Activated CD4-positive, alpha-beta T cell treated with anti-CD3 and anti-CD28 coated beads, Interleukin-2, amount 10 ng/mL, durations not matched to agents 7 days and 5 days (primary cell): ENCODE results near the gene NUAK1. TPM values are rescaled to one million over a fixed set of nuclear protein-coding genes. Genes with fewer than 3 reads are reported as not detected.

Experiments
- CTCF ChIA-PET: fragments of 350-600 bp; sonication (Branson Sonifier 250); formaldehyde crosslinking; loops from one replicate; lab custom pipeline; 2021; ENCODE audit warnings: antibody characterized with exemption; lab: Charles Lee
- POLR2A ChIA-PET: fragments of 350-600 bp; sonication (Branson Sonifier 250); formaldehyde crosslinking; loops from one replicate; lab custom pipeline; 2021; ENCODE audit warnings: antibody characterized with exemption; lab: Charles Lee
- DNase-seq: peaks from one replicate; pipeline ENCODE4 v3.0.0-alpha.2; 2020
- H3K27ac Mint-ChIP-seq: one replicate; pipeline ENCODE4 v1.8.0; 2021; ENCODE audit warnings: mild to moderate bottlenecking, moderate library complexity, mixed read lengths
- H3K27me3 Mint-ChIP-seq: one replicate; pipeline ENCODE4 v1.8.0; 2021; ENCODE audit warnings: mixed read lengths
- H3K36me3 Mint-ChIP-seq: one replicate; pipeline ENCODE4 v1.8.0; 2021; ENCODE audit warnings: low read depth, mixed read lengths
- H3K4me1 Mint-ChIP-seq: one replicate; pipeline ENCODE4 v1.8.0; 2021; ENCODE audit warnings: mixed read lengths
- H3K4me3 Mint-ChIP-seq: one replicate; pipeline ENCODE4 v1.8.0; 2021; ENCODE audit warnings: mild to moderate bottlenecking, moderate library complexity, mixed read lengths
- H3K9me3 Mint-ChIP-seq: one replicate; pipeline ENCODE4 v1.8.0; 2021; ENCODE audit warnings: mixed read lengths
- total RNA-seq, 2 experiments: library from RNA; stranded (reverse); gene quantifications; one replicate each; pipeline ENCODE4 v1.2.3, GENCODE V29; 2021

Gene NUAK1
- total RNA-seq, 2 experiments from 2014 or later, result not detected

- H3K27me3 Mint-ChIP-seq, result peaks cover 16% of the 10 kb centered on the region
- H3K27ac Mint-ChIP-seq, result no peak overlapping the region
- H3K36me3 Mint-ChIP-seq, result no peaks in the 10 kb centered on the region
- ChIA-PET POLR2A (no interaction called here), CTCF (interaction anchor here (1.2 kb wide), 1 partner anchor 20 kb away, joined by 3 read pairs; no protein-coding TSS in a partner anchor)
- no peak overlapping the region for H3K4me3 Mint-ChIP-seq
- no peak for DNase-seq
- H3K4me1 Mint-ChIP-seq, result no peaks in the 10 kb centered on the region
- H3K9me3 Mint-ChIP-seq, result no peaks in the 10 kb centered on the region
Observed at GRCh38 chr12:106080041-106080790, 58.5 kb downstream of the NUAK1 start.

- no peak overlapping the region for H3K27ac Mint-ChIP-seq
- H3K4me3 Mint-ChIP-seq, result no peak overlapping the region
- H3K36me3 Mint-ChIP-seq, result no peaks in the 10 kb centered on the region
- no peaks in the 10 kb centered on the region for H3K9me3 Mint-ChIP-seq
- H3K27me3 Mint-ChIP-seq, result peaks cover 11% of the 10 kb centered on the region
- no peak for DNase-seq
- H3K4me1 Mint-ChIP-seq, result no peaks in the 10 kb centered on the region
- ChIA-PET POLR2A (no interaction called here), CTCF (interaction anchor here (1.2 kb wide), 1 partner anchor 21 kb away, joined by 3 read pairs; no protein-coding TSS in a partner anchor)
Observed at GRCh38 chr12:106079148-106079738, 59.5 kb downstream of the NUAK1 start.

GRCh38 chr12:106078358-106079010 is 60.3 kb downstream of the NUAK1 start:
- DNase-seq, result no peak
- no peaks in the 10 kb centered on the region for H3K4me1 Mint-ChIP-seq
- no peaks in the 10 kb centered on the region for H3K9me3 Mint-ChIP-seq
- H3K4me3 Mint-ChIP-seq, result no peak overlapping the region
- no peak overlapping the region for H3K27ac Mint-ChIP-seq
- no peaks in the 10 kb centered on the region for H3K36me3 Mint-ChIP-seq
- POLR2A ChIA-PET, result no interaction called here
- peaks cover 7% of the 10 kb centered on the region for H3K27me3 Mint-ChIP-seq
- CTCF ChIA-PET, result no interaction called here

DNA sequence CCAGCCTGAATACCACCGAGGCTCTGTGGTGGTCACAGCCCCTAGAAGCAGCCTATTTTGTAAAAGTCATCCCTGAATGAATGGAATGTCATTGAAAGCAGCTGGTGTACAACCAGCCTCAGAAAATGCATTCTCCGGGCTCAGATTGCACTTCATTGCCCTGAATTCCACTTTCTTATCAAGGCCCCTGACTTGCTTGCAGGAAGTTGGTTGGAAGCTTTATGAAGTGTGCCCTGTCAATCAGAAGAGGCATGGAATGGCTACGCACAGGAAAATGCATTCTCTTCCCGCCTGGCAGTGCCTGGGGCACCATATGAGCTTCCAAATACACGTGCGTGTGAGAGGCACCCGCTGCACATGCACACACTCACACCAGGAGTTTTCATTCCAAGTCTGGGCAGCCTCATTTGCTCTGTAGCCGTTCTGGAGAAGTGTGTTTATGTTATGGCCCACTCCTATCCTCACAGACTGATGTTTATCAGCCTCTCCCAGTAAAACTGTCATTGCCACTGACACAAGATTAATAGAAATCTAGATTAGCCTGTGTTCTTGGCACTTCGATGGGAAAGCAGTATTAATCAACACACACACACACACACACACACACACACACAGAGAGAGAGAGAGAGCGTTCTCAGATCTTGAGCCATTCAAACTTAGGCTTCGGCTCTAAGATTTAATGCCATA is 63.9 kb downstream of the NUAK1 start:
- DNase-seq, result no peak
- no peaks in the 10 kb centered on the region for H3K9me3 Mint-ChIP-seq
- H3K4me3 Mint-ChIP-seq, result no peak overlapping the region
- no peak overlapping the region for H3K27ac Mint-ChIP-seq
- POLR2A ChIA-PET, result no interaction called here
- H3K27me3 Mint-ChIP-seq, result peaks cover 10% of the 10 kb centered on the region
- H3K36me3 Mint-ChIP-seq, result no peaks in the 10 kb centered on the region
- H3K4me1 Mint-ChIP-seq, result no peaks in the 10 kb centered on the region
- CTCF ChIA-PET, result no interaction called here

GRCh38 chr12:106074361-106074705 is 64.4 kb downstream of the NUAK1 start:
- DNase-seq, result no peak
- Mint-ChIP-seq H3K4me1 (no peaks in the 10 kb centered on the region), H3K9me3 (no peaks in the 10 kb centered on the region), H3K27me3 (peaks cover 12% of the 10 kb centered on the region), H3K4me3 (no peak overlapping the region), H3K27ac (no peak overlapping the region), H3K36me3 (no peaks in the 10 kb centered on the region)
- POLR2A ChIA-PET, result no interaction called here
- CTCF ChIA-PET, result no interaction called here

GRCh38 chr12:106073179-106073578 is 65.6 kb downstream of the NUAK1 start:
- Mint-ChIP-seq H3K36me3 (no peaks in the 10 kb centered on the region), H3K4me3 (no peak overlapping the region), H3K27me3 (peaks cover 10% of the 10 kb centered on the region), H3K27ac (no peak overlapping the region), H3K9me3 (no peaks in the 10 kb centered on the region), H3K4me1 (no peaks in the 10 kb centered on the region)
- no peak for DNase-seq
- CTCF ChIA-PET, result no interaction called here
- POLR2A ChIA-PET, result no interaction called here

GRCh38 chr12:106072751-106073150 is 66.0 kb downstream of the NUAK1 start:
- no peak for DNase-seq
- CTCF ChIA-PET, result no interaction called here
- Mint-ChIP-seq H3K36me3 (no peaks in the 10 kb centered on the region), H3K27ac (no peak overlapping the region), H3K27me3 (peaks cover 10% of the 10 kb centered on the region), H3K4me1 (no peaks in the 10 kb centered on the region), H3K4me3 (no peak overlapping the region), H3K9me3 (no peaks in the 10 kb centered on the region)
- POLR2A ChIA-PET, result no interaction called here

DNA sequence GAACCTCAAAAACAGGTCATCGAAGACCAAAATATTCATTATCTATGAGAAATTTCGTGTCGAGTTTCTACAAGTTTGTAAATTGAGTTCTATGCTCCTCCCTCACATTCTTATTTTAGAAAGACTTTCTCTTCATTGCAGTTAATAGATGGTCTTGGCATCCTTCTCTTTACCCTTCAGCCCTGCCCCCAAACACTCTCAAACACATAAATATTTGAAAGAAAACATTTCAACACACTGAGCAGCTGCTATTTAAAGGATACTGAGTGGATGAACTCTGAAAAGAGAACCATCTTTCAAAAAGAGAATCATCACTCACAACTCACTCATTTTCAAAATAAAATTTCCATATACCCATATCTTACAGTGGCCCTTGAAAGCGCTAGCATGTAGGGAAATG is 67.1 kb downstream of the NUAK1 start:
- ChIA-PET POLR2A (no interaction called here), CTCF (no interaction called here)
- no peak for DNase-seq
- H3K27me3 Mint-ChIP-seq, result peaks cover 10% of the 10 kb centered on the region
- H3K27ac Mint-ChIP-seq, result no peak overlapping the region
- H3K4me3 Mint-ChIP-seq, result no peak overlapping the region
- H3K4me1 Mint-ChIP-seq, result no peaks in the 10 kb centered on the region
- H3K9me3 Mint-ChIP-seq, result no peaks in the 10 kb centered on the region
- no peaks in the 10 kb centered on the region for H3K36me3 Mint-ChIP-seq

DNA sequence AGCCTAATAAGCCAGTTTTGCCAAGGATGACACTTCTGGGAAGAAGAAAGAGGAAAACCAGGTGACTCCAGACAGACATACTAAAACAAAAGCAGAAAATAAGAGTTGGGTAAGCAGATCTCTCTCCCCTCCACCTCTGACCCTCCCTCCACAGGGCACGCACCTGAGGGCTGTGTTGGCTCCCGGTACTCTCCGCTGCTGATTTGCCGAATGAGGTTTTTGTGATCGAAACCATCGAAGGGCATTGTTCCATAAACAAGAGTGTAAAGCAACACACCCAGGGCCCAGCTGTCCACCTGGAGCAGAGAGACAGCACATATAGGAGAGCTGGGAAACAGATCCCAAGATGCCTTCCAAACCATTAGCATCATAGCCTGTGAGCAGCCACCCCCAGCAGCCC is 68.1 kb downstream of the NUAK1 start:
- H3K27ac Mint-ChIP-seq, result no peak overlapping the region
- H3K27me3 Mint-ChIP-seq, result peaks cover 10% of the 10 kb centered on the region
- H3K9me3 Mint-ChIP-seq, result no peaks in the 10 kb centered on the region
- no peaks in the 10 kb centered on the region for H3K36me3 Mint-ChIP-seq
- H3K4me3 Mint-ChIP-seq, result no peak overlapping the region
- ChIA-PET CTCF (no interaction called here), POLR2A (no interaction called here)
- H3K4me1 Mint-ChIP-seq, result no peaks in the 10 kb centered on the region
- DNase-seq, result no peak

DNA sequence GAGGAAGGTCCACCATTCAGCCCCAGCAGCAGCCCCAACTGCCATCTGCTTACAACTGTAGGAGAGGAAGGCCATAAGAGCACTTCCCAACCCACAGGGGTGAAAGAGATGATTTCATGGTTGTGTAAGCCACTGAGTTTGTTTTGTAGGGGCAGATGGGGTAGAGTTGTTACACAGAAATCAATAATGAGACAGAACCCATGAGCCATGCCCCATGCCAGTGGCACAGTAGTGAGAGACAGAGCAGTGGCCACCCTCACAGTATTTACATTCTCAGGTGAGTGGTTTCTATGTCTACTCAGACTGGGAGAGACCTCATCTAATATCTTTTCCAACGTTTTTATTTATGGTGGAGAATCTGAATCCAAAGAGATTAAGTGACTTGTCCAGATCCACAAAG is 68.6 kb downstream of the NUAK1 start:
- POLR2A ChIA-PET, result no interaction called here

DNA sequence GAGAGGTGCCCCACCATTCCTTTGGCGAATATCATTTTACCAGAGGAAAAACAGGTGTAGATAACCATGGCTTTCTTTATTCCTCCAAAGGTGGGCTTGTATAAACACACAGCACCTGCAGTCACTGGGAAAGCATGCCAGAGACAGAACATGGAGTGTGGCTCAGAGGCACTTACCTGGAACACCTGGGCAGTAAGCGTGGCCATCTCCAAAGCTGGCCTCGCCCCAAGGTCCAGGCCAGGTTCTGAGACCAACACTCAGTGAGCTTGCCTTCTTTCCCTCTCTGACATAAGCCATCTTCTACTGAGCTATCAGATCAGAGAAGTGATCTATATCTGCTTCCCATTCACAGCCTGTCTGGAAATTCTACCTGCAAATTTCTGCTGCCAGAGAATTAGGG is 70.5 kb downstream of the NUAK1 start:
- H3K9me3 Mint-ChIP-seq, result no peaks in the 10 kb centered on the region
- no peak overlapping the region for H3K27ac Mint-ChIP-seq
- H3K27me3 Mint-ChIP-seq, result peaks cover 9% of the 10 kb centered on the region
- no peak overlapping the region for H3K4me3 Mint-ChIP-seq
- CTCF ChIA-PET, result interaction anchor here (1.0 kb wide), 1 partner anchor 9 kb away, joined by 4 read pairs; no protein-coding TSS in a partner anchor
- POLR2A ChIA-PET, result no interaction called here
- no peaks in the 10 kb centered on the region for H3K4me1 Mint-ChIP-seq
- no peaks in the 10 kb centered on the region for H3K36me3 Mint-ChIP-seq
- DNase-seq, result no peak

More for the DNA sequence above, 68.6 kb downstream of the NUAK1 start:
- CTCF ChIA-PET, result no interaction called here
- no peaks in the 10 kb centered on the region for H3K4me1 Mint-ChIP-seq
- peaks cover 10% of the 10 kb centered on the region for H3K27me3 Mint-ChIP-seq
- H3K27ac Mint-ChIP-seq, result no peak overlapping the region
- H3K9me3 Mint-ChIP-seq, result no peaks in the 10 kb centered on the region
- H3K4me3 Mint-ChIP-seq, result no peak overlapping the region
- DNase-seq, result no peak
- no peaks in the 10 kb centered on the region for H3K36me3 Mint-ChIP-seq

GRCh38 chr12:106067606-106068205 is 71.0 kb downstream of the NUAK1 start:
- Mint-ChIP-seq H3K27me3 (peaks cover 9% of the 10 kb centered on the region), H3K4me1 (no peaks in the 10 kb centered on the region), H3K27ac (no peak overlapping the region), H3K4me3 (no peak overlapping the region), H3K9me3 (no peaks in the 10 kb centered on the region), H3K36me3 (no peaks in the 10 kb centered on the region)
- ChIA-PET CTCF (no interaction called here), POLR2A (no interaction called here)
- no peak for DNase-seq
